HG03558 (cell line): ENCODE measurements around the gene SCNM1.
"Not testable (repeated sequence)": the region's sequence is repeated elsewhere in the genome, so short reads cannot be mapped to it uniquely, and the experiment has no call there.

ENCODE experiments used
- ATAC-seq: cut with Tn5 transposase; IDR thresholded peaks from one replicate; pipeline ENCODE4 v1.9.1; 2021; ENCODE audit warnings: moderate number of reproducible peaks; ENCODE audit not compliant: unreplicated experiment; ENCODE audit errors: extremely low read depth

Gene SCNM1

DNA sequence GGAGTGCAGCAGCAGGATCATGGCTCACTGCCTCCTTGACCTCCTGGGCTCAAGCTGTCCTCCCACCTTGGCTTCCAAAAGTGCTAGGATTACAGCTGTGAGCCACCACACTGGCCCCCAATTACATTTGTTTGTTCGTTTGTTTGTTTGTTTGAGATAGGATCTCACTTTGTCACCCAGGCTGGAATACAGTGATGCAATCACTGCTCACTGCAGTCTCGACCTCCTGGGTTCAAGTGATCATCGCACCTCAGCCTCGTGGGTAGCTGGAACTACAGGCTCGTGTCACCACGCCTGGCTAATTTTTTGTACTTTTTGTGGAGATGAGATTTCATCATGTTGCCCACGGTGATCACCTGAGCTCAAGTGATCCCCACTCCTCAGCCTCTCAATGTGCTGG, 26.1 kb downstream of the SCNM1 start:
- ATAC-seq, result no peak

DNA sequence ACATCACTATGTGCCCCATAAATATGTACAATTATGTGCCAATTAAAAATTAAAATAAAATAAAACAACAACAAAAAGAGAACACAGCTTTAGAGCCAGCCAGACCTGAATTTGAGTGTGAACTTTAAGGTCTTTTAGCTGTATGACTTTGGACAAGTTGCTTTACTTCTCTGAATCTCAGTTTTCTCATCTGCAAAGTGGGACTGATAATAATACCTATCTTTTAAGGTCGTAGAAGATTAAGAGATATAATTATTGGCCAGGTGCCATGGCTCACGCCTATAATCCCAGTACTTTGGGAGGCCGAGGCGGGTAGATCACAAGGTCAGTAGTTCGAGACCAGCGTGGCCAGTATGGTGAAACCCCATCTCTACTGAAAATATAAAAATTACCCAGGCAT, 27.4 kb downstream of the SCNM1 start:
- no peak for ATAC-seq

DNA sequence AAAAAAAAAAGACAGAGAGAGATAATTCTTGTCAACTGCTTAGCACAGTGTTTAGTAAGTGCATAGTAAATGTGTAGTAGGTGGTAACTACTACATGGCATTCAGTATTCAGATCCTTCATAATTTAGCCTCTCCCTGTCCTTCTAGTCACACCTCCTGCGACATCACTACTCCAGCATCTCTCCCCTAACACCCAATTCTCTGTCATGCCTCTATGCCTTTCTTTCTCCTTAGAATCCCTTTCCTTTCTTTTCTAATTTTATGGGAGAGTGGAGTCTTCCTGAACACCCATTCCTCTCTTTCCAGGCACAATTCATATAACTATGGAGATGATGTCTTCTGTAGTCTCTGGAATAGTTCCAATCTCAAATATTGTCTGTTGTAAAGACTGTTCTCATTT, 27.9 kb downstream of the SCNM1 start:
- no peak for ATAC-seq

DNA sequence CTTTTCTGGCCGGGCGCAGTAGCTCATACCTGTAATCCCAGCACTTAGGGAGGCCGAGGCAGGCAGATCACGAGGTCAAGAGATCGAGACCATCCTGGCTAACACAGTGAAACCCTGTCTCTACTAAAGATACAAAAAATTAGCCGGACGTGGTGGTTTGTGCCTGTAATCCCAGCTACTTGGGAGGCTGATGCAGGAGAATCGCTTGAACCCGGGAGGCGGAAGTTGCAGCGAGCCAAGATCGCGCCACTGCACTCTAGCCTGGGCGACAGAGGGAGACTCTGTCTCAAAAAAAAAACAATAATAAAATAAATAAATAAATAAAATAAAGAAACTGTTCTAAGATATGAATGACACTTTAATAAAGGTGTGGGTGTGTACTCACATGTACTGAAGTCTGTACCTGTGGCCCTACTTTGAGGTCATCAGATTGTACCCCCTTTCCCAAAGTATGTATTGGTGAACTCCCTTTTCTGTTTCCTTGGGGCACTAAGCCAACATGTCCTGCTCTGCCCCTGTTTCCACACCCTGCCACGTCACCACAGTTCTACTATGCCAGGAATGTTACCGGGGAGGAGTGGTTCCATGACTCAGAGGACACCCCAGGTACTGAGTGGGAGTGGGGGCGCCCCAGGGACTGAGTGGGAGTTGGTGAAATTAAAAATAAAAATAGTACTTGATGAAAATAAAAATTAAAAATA, 29.1 kb downstream of the SCNM1 start:
- not testable (repeated sequence) for ATAC-seq

DNA sequence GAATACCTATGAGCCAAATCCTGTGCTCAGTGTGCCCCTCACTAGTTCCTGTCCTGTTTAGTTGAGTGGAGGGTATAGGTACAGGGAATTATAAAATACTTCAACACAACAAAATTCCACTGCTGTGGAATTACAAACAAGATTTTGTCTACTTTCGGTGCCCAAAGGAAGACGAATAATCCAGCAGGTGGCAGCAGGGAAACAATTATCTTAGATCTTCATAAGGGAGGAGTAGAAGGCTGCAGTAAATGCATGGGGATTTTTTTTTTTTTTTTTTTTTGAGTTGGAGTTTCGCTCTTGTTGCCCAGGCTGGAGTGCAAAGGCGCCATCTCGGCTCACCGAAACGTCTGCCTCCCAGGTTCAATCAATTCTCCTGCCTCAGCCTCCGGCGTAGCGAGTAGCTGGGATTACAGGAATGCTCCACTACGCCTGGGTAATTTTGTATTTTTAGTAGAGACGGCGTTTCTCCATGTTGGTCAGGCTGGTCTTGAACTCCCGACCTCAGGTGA, 30.4 kb downstream of the SCNM1 start:
- no peak for ATAC-seq

DNA sequence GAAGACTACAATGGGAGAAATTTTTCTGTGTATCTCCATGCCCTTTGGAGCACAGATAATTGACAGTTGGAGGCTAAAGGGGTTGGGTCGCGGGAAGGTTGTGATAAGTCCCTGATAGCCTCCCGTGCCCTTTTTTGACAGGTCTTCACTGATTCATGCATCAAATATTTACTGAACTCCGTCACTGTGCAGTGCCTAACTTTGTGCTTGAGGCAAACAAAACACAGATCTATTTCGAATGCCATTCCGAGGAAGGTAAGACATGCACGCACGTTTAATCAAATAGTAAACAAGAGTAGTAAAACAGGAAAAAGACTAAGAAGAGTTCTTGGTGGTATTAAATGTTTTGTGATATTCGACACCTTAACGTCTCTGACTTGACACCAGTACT, 31.9 kb downstream of the SCNM1 start:
- ATAC-seq, result no peak

DNA sequence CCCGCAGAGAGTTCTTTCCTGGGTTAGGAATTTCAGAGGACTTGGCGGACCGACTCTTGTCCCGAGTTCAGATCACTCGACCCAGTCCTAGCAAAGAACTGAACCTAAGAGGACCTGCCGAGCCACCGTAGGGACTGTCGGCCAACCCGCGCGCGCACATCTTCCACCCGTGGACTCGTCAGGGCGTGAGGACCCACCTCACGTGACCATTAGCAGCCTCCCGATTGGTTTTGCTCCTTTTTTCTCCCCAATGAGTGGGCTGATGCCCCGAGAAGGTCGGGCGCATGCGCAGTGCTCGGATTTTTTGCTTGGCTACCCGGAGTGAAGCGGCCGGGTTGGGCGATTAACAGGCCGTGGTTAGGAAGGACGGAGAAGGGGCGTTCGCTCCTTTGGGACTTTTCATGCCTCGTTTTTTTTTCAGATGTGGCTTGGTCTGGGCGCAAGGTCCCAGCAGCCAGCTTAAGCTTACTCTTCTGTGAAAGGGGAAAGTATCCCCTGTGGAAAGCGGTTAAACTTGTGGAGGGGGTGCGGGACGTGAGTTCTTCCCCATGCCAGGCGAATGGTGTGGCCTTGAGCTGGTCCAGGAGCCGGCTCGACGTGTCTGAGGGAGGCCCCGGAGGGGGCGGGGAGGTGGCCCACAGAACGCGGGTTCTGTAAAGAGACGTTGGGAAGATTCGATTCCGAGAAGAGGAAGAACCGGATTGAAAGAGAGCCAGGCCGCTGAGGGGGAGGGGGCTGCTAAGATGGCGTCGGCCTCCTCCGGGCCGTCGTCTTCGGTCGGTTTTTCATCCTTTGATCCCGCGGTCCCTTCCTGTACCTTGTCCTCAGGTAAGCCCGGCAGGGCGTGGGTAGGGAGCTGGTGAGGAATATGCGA, 32.5 kb downstream of the SCNM1 start, which contains the start of gene PIP5K1A:
Gene PIP5K1A, plus strand, starts transcription at position 299 of the 874 bp plus-strand sequence. Its CDS starts 445 bp downstream, at position 744.
- peak; percentile 82 for ATAC-seq

DNA sequence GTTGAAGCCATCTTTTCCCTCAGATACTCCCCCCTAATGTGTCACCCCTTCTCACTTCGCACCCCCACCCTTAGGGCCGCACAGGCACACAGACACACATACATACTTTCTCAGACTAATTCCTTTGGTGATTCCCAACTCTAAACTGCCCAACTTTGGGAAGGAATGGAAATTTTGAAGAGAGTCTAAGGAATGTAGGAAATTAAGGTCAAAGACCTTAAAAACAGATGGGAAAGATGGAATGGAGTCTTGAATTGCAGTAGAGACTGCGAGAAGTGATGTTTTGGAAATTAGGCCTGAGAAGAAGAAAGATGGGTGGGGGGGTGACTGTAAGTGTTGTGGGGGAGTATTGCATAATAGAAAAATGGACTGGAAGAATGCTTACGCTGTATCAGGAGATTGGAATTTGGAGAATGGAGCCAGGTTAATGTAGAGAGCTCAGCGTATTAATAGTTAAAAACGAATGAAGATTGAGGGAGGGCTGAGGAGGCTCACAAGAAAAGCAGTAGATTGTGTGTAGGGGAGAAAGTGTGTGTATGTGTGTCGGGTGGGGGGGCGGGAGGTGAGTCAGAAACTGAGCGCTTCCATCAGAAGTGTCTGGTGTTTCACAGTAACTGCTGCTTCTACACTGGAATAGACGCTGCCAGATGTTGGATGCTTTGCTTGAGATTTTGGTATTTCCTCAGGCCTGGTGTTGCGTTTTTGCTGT, 34.1 kb downstream of the SCNM1 start:
- no peak for ATAC-seq

DNA sequence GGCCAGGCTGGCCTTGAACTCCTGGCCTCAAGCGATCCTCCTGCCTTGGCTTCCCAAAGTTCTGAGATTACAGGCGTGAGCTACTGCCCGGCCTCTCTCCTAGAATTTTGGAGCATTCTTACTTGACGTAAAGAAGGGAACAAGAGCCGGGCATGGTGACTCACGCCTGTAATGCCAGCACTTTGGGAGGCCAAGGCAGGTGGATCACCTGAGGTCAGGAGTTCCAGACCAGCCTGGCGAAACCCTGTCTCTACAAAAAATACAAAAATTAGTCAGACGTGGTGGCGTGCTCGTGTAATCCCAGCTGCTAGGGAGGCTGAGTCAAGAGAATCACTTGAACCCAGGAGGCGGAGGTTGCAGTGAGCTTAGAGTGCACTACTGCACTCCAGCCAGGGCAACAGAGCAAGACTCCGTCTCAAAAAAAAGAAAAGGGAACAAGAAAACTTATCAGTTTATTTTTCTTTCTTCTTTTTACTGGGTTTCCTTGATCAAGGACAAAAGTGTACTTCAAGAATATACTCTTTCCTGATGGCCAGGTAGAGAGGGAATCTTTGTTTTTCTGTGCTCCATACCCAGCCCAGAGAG, 39.5 kb downstream of the SCNM1 start:
- not testable (repeated sequence) for ATAC-seq

DNA sequence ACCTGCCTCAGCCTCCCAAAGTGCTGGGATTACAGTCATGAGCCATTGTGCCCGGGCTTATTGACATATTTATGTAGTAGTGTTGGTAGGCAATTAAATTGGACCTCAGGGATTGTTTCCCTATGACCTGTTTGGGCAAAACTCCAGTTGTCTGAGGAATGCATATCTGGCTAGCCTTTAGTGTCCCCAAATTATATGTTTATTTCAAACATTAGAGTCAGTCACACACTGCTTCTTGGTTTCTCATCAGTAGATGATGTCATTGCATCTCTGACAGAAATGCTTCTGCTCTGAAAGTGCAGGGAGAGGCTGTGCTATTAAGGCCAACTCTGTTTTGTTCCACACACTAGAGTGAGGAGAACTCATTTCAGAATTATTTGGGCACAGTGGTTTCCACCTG, 44.9 kb downstream of the SCNM1 start:
- ATAC-seq, result no peak

DNA sequence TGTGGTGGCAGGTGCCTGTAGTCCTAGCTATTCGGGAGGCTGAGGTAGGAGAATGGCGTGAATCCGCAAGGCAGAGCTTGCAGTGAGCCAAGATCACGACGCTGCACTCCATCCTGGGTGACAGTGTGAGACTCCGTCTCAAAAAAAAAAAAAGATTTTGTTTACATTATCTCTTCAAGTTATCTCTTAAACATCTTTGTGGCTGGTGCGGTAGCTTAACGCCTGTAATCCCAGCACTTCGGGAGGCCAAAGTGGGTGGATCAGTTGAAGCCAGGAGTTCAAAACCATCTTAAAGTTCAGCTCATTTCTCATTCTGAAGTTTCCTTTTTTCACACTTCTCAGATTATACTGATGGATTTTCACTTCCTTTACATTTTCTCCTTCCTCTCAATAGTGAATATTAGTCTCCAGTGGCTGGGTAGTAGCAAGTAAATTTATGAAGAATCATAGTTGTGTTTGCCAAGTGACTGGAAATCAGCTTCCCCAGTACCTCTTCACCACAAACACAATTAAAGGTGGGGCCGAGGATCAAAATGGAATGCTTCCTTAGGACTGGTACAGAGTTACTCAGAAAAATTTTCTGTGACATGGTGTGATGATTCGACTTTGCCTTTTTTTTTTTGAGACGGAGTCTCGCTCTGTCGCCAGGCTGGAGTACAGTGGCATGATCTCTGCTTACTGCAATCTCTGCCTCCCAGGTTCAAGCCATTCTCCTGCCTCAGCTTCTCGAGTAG, 46.2 kb downstream of the SCNM1 start:
- ATAC-seq, result no peak

DNA sequence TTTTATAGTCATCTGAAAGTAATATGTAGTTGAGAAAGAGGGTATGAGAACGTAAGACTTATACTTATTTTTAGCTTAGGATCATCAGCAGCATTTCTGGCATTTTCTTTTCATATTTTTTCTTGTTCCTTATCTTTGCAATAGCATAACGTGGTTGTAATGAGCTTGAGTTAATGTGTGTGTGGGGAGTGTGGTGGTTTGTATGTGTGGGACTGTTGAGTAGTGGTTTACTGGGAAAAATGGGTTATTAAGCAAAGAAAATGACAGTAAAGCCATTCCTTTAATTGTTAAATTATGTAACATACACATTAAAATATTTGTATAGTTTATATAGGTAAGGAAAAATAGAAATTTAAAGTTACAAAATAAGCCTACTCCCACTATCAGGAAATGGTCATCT, 47.6 kb downstream of the SCNM1 start:
- no peak for ATAC-seq
